Stimulated activated CD4-positive, alpha-beta T cell treated with anti-CD3 and anti-CD28 coated beads, Interleukin-4, amount 100 ng/mL, for 48 hours (primary cell): ENCODE measurements around the gene YBX2.
A peak's percentile ranks its signal among the peaks of the same experiment; 100 is the strongest.

Experiments used
- DNase-seq, 2 donors: peaks; one replicate each; pipeline ENCODE4 v3.0.0-alpha.2; 2020; ENCODE audit warnings: low read depth in 2 of 2

YBX2 gene

GRCh38 chr17:7266784-7267183 lies 27.7 kb downstream of the YBX2 start:
- no peak for DNase-seq

GRCh38 chr17:7263801-7264078 lies 30.7 kb downstream of the YBX2 start:
- DNase-seq, result no peak

- no peak for DNase-seq
Measured at GRCh38 chr17:7262935-7263800, 31.3 kb downstream of the YBX2 start.

GRCh38 chr17:7262192-7262934 lies 32.1 kb downstream of the YBX2 start, which contains the start of gene CLDN7:
Gene CLDN7 (minus strand): TSS chr17:7262478. CDS start chr17:7262043, 435 bp downstream.
- no peak for DNase-seq

GRCh38 chr17:7261379-7262191 lies 32.9 kb downstream of the YBX2 start:
- no peak for DNase-seq

- no peak for DNase-seq
Measured at GRCh38 chr17:7260651-7261378, 33.6 kb downstream of the YBX2 start.

GRCh38 chr17:7260151-7260550 lies 34.3 kb downstream of the YBX2 start:
- DNase-seq, result no peak

GRCh38 chr17:7259555-7259889 lies 34.9 kb downstream of the YBX2 start:
- DNase-seq, result no peak

- no peak for DNase-seq
Measured at GRCh38 chr17:7258731-7259554, 35.5 kb downstream of the YBX2 start.

GRCh38 chr17:7256766-7257456 lies 37.5 kb downstream of the YBX2 start:
- DNase-seq, result no peak

- no peak for DNase-seq
Measured at GRCh38 chr17:7254511-7254910, 39.9 kb downstream of the YBX2 start.

- DNase-seq, result no peak
Measured at GRCh38 chr17:7253082-7253481, 41.4 kb downstream of the YBX2 start.

GRCh38 chr17:7252176-7253043 lies 42.0 kb downstream of the YBX2 start, which contains the start of gene ELP5:
Gene ELP5 (plus strand): TSS chr17:7252215. CDS start chr17:7252551, 336 bp downstream.
- DNase-seq, result peak; percentile 87 to 91

GRCh38 chr17:7251661-7252175 lies 42.7 kb downstream of the YBX2 start, which contains the start of gene CTDNEP1:
Gene CTDNEP1 (minus strand): TSS chr17:7251734. CDS start chr17:7251296, 438 bp downstream.
- peak; percentile 96 to 98 for DNase-seq

GRCh38 chr17:7250695-7251627 lies 43.5 kb downstream of the YBX2 start:
- no peak for DNase-seq

- DNase-seq, result no peak
Measured at GRCh38 chr17:7249830-7250229, 44.6 kb downstream of the YBX2 start.

GRCh38 chr17:7249214-7249613 lies 45.2 kb downstream of the YBX2 start:
- no peak for DNase-seq

GRCh38 chr17:7248796-7249195 lies 45.6 kb downstream of the YBX2 start:
- DNase-seq, result no peak
